ENCODE results near the gene HAVCR1. TPM values are rescaled to one million over a fixed set of nuclear protein-coding genes. Genes with fewer than 3 reads are reported as not detected.
A peak's percentile ranks its signal among the peaks of the same experiment; 100 is the strongest.
"Not testable (repeated sequence)": the region's sequence is repeated elsewhere in the genome, so short reads cannot be mapped to it uniquely, and the experiment has no call there.

The HAVCR1 gene
- total RNA-seq, 1 donor from 2014 or later: 2.5 TPM

DNA sequence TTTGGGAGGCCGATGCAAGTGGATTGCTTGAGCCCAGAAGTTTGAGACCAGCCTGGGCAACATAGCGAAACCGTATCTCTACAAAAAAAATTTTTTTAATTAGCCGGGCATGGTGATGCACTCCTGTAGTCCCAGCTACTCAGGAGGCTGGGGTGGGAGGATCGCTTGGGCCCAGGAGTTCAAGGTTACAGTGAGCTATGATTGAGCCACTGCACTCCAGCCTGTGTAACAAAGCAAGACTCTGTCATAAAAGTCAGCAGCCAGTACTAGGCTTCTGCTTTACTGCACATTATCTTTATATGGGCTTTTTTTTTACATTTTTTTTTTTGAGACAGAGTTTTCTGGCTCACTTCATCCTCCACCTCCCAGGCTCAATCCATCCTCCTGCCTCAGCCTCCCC is 9.4 kb upstream of the HAVCR1 start:
- H3K4me3 Mint-ChIP-seq: no peak overlapping the region

DNA sequence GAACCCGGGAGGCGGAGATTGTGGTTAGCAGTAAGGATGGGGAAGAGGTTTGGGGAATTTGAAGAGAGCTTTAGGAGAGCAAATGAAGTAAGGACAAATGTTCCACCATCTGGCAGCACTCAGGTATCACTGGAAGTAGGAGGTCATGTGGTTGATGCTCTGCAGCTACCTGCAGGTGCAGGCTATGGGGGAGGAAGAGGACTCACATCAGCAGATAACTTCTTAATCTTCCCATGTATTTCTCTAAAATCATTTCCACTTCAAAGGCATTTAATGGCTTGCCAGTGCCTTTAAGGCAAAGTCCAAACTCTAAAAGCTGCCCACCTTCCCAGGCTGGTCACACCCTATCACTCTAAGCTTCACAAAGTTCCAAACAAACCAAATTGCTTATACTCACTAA is 8.1 kb upstream of the HAVCR1 start:
- Mint-ChIP-seq H3K27ac (peak overlapping the region; percentile 44), H3K36me3 (ENCODE audit: low read depth) (peaks cover 9% of the 10 kb centered on the region), H3K4me3 (no peak overlapping the region), H3K4me1 (ENCODE audit: low read depth) (peaks cover 15% of the 10 kb centered on the region), H3K27me3 (ENCODE audit: insufficient read depth) (no peaks in the 10 kb centered on the region), H3K9me3 (no peaks in the 10 kb centered on the region)
- no peak for DNase-seq (ENCODE audit: low spot score)
- intact Hi-C loops (cut with micrococcal nuclease): no loop called here

More for the DNA sequence above, 9.4 kb upstream of the HAVCR1 start:
- H3K9me3 Mint-ChIP-seq: no peaks in the 10 kb centered on the region
- peaks cover 27% of the 10 kb centered on the region for H3K4me1 Mint-ChIP-seq (ENCODE audit: low read depth)
- intact Hi-C loops (cut with micrococcal nuclease): no loop called here
- no peak overlapping the region for H3K27ac Mint-ChIP-seq
- H3K27me3 Mint-ChIP-seq (ENCODE audit: insufficient read depth): no peaks in the 10 kb centered on the region
- H3K36me3 Mint-ChIP-seq (ENCODE audit: low read depth): peaks cover 7% of the 10 kb centered on the region
- no peak for DNase-seq (ENCODE audit: low spot score)

- Mint-ChIP-seq H3K4me3 (no peak overlapping the region), H3K36me3 (ENCODE audit: low read depth) (peaks cover 9% of the 10 kb centered on the region), H3K27me3 (ENCODE audit: insufficient read depth) (no peaks in the 10 kb centered on the region), H3K4me1 (ENCODE audit: low read depth) (peaks cover 15% of the 10 kb centered on the region), H3K9me3 (no peaks in the 10 kb centered on the region), H3K27ac (no peak overlapping the region)
- intact Hi-C loops (cut with micrococcal nuclease): no loop called here
- no peak for DNase-seq (ENCODE audit: low spot score)
These were observed 7.2 kb upstream of the HAVCR1 start for GRCh38 chr5:157066080-157066479.

DNA sequence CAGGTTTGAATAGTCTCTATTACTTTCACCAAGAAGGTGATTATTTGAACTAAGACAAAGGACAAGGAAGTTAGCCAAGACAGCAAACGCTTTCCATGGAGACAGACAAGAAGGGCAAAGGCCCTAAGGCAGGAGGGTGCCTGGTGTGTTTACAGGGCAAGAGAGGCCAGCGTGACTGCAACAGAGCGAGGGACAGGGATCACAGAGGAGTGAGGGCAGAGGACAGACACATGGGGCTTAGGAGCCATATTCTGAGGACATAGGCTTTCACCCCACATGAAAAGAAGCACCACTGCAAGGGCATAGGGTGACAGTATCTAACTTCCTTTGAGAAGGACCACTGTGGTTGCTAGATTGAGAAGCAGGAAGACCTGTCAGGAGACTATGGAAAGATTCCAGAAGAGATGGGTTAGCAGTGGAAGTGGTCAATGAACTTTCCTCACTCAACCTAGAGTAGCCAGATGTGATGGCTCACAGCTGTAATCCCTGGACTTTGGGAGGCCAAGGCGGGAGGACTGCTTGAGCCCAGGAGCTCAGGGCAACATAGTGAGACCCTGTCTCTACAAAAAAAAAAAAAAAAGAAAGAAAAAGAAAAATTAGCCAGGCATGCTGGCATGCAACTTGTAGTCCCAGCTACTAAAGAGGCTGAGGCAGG is 5.0 kb upstream of the HAVCR1 start:
- Mint-ChIP-seq H3K36me3 (ENCODE audit: low read depth) (peaks cover 7% of the 10 kb centered on the region), H3K27ac (no peak overlapping the region), H3K9me3 (no peaks in the 10 kb centered on the region), H3K4me1 (ENCODE audit: low read depth) (peaks cover 19% of the 10 kb centered on the region), H3K27me3 (ENCODE audit: insufficient read depth) (no peaks in the 10 kb centered on the region), H3K4me3 (no peak overlapping the region)
- no peak for DNase-seq (ENCODE audit: low spot score)
- intact Hi-C loops (cut with micrococcal nuclease): no loop called here

DNA sequence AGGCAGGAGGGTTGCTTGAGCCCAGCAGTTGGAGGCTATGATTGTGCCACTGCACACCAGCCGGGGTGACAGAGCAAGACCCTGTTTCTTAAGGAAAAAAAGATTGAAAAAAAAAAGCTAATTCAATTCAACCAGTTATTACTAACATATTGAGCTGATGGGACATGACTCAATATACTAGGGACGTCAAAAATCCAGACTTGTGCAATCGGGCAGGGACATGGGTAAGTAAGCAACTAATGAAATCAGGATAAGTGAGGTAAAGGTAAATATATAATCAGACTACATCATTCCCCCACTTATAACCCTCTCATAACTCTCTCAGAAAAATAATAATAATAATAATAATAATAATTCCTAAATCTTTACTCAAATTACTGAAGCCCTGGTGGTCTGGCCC is 975 bp upstream of the HAVCR1 start:
- intact Hi-C loops (cut with micrococcal nuclease): loop anchor here (1.0 kb wide), 1 partner anchor 15 kb away; no protein-coding TSS in a partner anchor
- H3K4me3 Mint-ChIP-seq: no peak overlapping the region
- H3K27ac Mint-ChIP-seq: no peak overlapping the region
- no peaks in the 10 kb centered on the region for H3K9me3 Mint-ChIP-seq
- peaks cover 11% of the 10 kb centered on the region for H3K36me3 Mint-ChIP-seq (ENCODE audit: low read depth)
- no peak for DNase-seq (ENCODE audit: low spot score)
- peaks cover 8% of the 10 kb centered on the region for H3K4me1 Mint-ChIP-seq (ENCODE audit: low read depth)
- no peaks in the 10 kb centered on the region for H3K27me3 Mint-ChIP-seq (ENCODE audit: insufficient read depth)

GRCh38 chr5:157057459-157058370 is 1.2 kb downstream of the HAVCR1 start:
- Mint-ChIP-seq H3K36me3 (ENCODE audit: low read depth) (peaks cover 10% of the 10 kb centered on the region), H3K27me3 (ENCODE audit: insufficient read depth) (no peaks in the 10 kb centered on the region), H3K9me3 (no peaks in the 10 kb centered on the region), H3K27ac (no peak overlapping the region), H3K4me1 (ENCODE audit: low read depth) (peaks cover 8% of the 10 kb centered on the region), H3K4me3 (no peak overlapping the region)
- no peak for DNase-seq (ENCODE audit: low spot score)
- intact Hi-C loops (cut with micrococcal nuclease): no loop called here

GRCh38 chr5:157056848-157057247 is 2.1 kb downstream of the HAVCR1 start:
- H3K4me3 Mint-ChIP-seq; DNase-seq (ENCODE audit: low spot score); H3K27ac Mint-ChIP-seq; H3K9me3 Mint-ChIP-seq; H3K27me3 Mint-ChIP-seq (ENCODE audit: insufficient read depth); intact Hi-C loops (cut with micrococcal nuclease); H3K4me1 Mint-ChIP-seq (ENCODE audit: low read depth): not testable (repeated sequence)
- peaks cover 15% of the 10 kb centered on the region for H3K36me3 Mint-ChIP-seq (ENCODE audit: low read depth)

- H3K27me3 Mint-ChIP-seq (ENCODE audit: insufficient read depth): no peaks in the 10 kb centered on the region
- DNase-seq (ENCODE audit: low spot score): no peak
- H3K27ac Mint-ChIP-seq: no peak overlapping the region
- intact Hi-C loops (cut with micrococcal nuclease): no loop called here
- H3K4me1 Mint-ChIP-seq (ENCODE audit: low read depth): peaks cover 40% of the 10 kb centered on the region
- H3K36me3 Mint-ChIP-seq (ENCODE audit: low read depth): peaks cover 45% of the 10 kb centered on the region
- H3K4me3 Mint-ChIP-seq: no peak overlapping the region
- no peaks in the 10 kb centered on the region for H3K9me3 Mint-ChIP-seq
These were observed 7.2 kb downstream of the HAVCR1 start for GRCh38 chr5:157051604-157052245.

DNA sequence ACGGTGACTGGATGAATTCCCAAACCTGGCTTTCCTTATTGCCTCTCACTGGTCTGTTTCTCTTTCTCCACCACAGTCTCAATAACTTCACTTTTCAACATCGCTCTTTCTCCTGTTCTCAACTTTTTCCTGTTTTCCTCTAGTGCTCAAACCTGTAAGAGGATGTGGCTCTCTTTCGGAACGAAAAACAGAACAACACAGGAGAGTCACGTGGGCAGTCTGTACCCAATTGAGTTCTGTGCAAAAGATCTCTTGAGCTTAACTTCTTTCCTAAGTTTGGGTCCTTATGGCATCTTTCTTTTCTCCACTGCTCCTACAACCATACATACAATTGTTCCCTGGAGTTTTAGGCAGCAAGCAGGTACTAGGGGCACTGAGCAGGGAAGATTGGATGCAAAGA is 8.9 kb downstream of the HAVCR1 start:
- H3K27ac Mint-ChIP-seq: peak overlapping the region; percentile 82
- H3K9me3 Mint-ChIP-seq: no peaks in the 10 kb centered on the region
- intact Hi-C loops (cut with micrococcal nuclease): no loop called here
- peaks cover 50% of the 10 kb centered on the region for H3K4me1 Mint-ChIP-seq (ENCODE audit: low read depth)
- peak overlapping the region; percentile 56 for H3K4me3 Mint-ChIP-seq
- H3K36me3 Mint-ChIP-seq (ENCODE audit: low read depth): peaks cover 44% of the 10 kb centered on the region
- no peak for DNase-seq (ENCODE audit: low spot score)
- no peaks in the 10 kb centered on the region for H3K27me3 Mint-ChIP-seq (ENCODE audit: insufficient read depth)

- peak overlapping the region; percentile 56 for H3K4me3 Mint-ChIP-seq
- DNase-seq (ENCODE audit: low spot score): no peak
- H3K9me3 Mint-ChIP-seq: no peaks in the 10 kb centered on the region
- H3K27me3 Mint-ChIP-seq (ENCODE audit: insufficient read depth): no peaks in the 10 kb centered on the region
- peak overlapping the region; percentile 82 for H3K27ac Mint-ChIP-seq
- H3K36me3 Mint-ChIP-seq (ENCODE audit: low read depth): peaks cover 44% of the 10 kb centered on the region
- H3K4me1 Mint-ChIP-seq (ENCODE audit: low read depth): peaks cover 53% of the 10 kb centered on the region
- intact Hi-C loops (cut with micrococcal nuclease): no loop called here
These were observed 9.3 kb downstream of the HAVCR1 start for GRCh38 chr5:157049605-157050004.

DNA sequence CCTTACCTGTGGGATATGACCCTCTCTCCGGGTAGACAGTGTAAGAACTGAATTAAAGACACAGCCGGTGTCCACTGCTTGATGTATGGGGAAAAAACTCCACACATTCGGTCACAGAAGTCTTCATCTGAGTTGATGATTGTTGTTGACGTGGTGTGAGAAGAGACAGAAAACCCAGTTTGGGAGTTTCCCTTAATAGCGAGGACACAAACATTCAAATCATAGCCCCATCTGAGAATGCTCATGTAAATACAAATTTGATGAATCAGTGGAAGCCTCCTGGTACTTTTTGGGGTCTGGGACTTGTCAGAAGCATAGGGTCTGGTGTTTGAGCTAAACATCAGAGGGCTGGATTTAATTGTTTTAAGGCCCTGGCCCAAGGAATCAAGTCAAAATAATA is 11.0 kb downstream of the HAVCR1 start:
- peaks cover 48% of the 10 kb centered on the region for H3K36me3 Mint-ChIP-seq (ENCODE audit: low read depth)
- intact Hi-C loops (cut with micrococcal nuclease): no loop called here
- H3K4me1 Mint-ChIP-seq (ENCODE audit: low read depth): peaks cover 60% of the 10 kb centered on the region
- H3K27me3 Mint-ChIP-seq (ENCODE audit: insufficient read depth): no peaks in the 10 kb centered on the region
- H3K9me3 Mint-ChIP-seq: no peaks in the 10 kb centered on the region
- H3K4me3 Mint-ChIP-seq: no peak overlapping the region
- H3K27ac Mint-ChIP-seq: no peak overlapping the region
- DNase-seq (ENCODE audit: low spot score): no peak

DNA sequence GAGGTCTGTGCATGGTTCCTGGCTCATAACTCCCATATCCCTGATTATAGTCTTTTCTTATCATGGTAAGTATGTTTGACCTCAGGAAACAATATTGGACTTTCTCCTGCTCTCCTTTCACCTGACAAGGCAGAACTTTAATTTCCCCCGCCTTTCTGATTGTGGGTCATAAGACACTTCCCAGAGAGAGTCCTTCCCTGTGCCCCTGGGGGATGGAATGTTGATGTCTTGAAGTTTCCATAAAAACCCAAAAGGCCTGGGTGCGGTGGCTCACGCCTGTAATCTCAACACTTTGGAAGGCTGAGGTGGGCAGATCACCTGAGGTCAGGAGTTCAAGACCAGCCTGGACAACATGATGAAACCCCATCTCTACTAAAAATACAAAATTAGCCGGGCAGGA is 11.9 kb downstream of the HAVCR1 start:
- H3K27me3 Mint-ChIP-seq (ENCODE audit: insufficient read depth); DNase-seq (ENCODE audit: low spot score); H3K9me3 Mint-ChIP-seq; H3K27ac Mint-ChIP-seq; intact Hi-C loops (cut with micrococcal nuclease); H3K4me3 Mint-ChIP-seq: not testable (repeated sequence)
- peaks cover 60% of the 10 kb centered on the region for H3K4me1 Mint-ChIP-seq (ENCODE audit: low read depth)
- peaks cover 40% of the 10 kb centered on the region for H3K36me3 Mint-ChIP-seq (ENCODE audit: low read depth)

GRCh38 chr5:157046041-157046440 is 12.9 kb downstream of the HAVCR1 start:
- Mint-ChIP-seq H3K4me3 (no peak overlapping the region), H3K9me3 (no peaks in the 10 kb centered on the region), H3K27me3 (ENCODE audit: insufficient read depth) (no peaks in the 10 kb centered on the region), H3K36me3 (ENCODE audit: low read depth) (peaks cover 33% of the 10 kb centered on the region), H3K4me1 (ENCODE audit: low read depth) (peaks cover 53% of the 10 kb centered on the region), H3K27ac (peak overlapping the region; percentile 13)
- no peak for DNase-seq (ENCODE audit: low spot score)
- intact Hi-C loops (cut with micrococcal nuclease): no loop called here

Data from activated T-helper 1 cell treated with anti-CD3 and anti-CD28 coated beads, Interleukin-12 subunit alpha, Interleukin-12 subunit beta, Interleukin-2, Interleukin-4 antibody, amounts not matched to agents 30 ng/mL and 10 ng/mL and 1 ng/mL, durations not matched to agents 14 hours and 24 hours and 36 hours (primary cell).